Liver (tissue), 9 donors: ENCODE results near the gene CELF2. TPM values are rescaled to one million over a fixed set of nuclear protein-coding genes. Genes with fewer than 3 reads are reported as not detected.

Experiments used
- DNase-seq: peaks from one replicate; pipeline ENCODE4 v3.0.0-alpha.2; 2017; ENCODE audit warnings: low spot score
- H3K27ac ChIP-seq, 2 donors: one replicate each; pipeline ENCODE4 v1.7.0; 2013; ENCODE audit warnings: inconsistent platforms in 2 of 2, low read length in 2 of 2, control low read depth in 1 of 2, low read depth in 1 of 2, mild to moderate bottlenecking in 1 of 2
- H3K27me3 ChIP-seq, 4 donors: one replicate each; pipeline versions ENCODE4 v1.6.1 to v1.7.0; 2013; ENCODE audit warnings: low read length in 3 of 4, inconsistent platforms in 1 of 4, mild to moderate bottlenecking in 1 of 4, moderate library complexity in 1 of 4; ENCODE audit not compliant: control insufficient read depth in 4 of 4, insufficient read depth in 4 of 4
- H3K36me3 ChIP-seq, 4 donors: one replicate each; pipeline versions ENCODE4 v1.6.1 to v1.7.0; 2013; ENCODE audit warnings: low read length in 3 of 4, mild to moderate bottlenecking in 3 of 4, low read depth in 1 of 4, moderate library complexity in 1 of 4; ENCODE audit not compliant: control insufficient read depth in 4 of 4, insufficient read depth in 3 of 4
- H3K4me1 ChIP-seq, 4 donors: one replicate each; pipeline versions ENCODE4 v1.6.1 to v1.7.0; 2013; ENCODE audit warnings: low read length in 3 of 4, mild to moderate bottlenecking in 3 of 4, moderate library complexity in 1 of 4; ENCODE audit not compliant: control insufficient read depth in 4 of 4, insufficient read depth in 4 of 4
- H3K4me3 ChIP-seq, 3 donors: one replicate each; pipeline versions ENCODE4 v1.6.1 to v1.7.0; 2013; ENCODE audit warnings: low read length in 3 of 3, control low read depth in 1 of 3, low read depth in 1 of 3, mild to moderate bottlenecking in 1 of 3
- H3K9ac ChIP-seq, 2 donors: one replicate each; pipeline ENCODE4 v1.7.0; 2013; ENCODE audit warnings: low read length in 2 of 2, mild to moderate bottlenecking in 2 of 2, moderate library complexity in 2 of 2, control low read depth in 1 of 2, low read depth in 1 of 2
- H3K9me3 ChIP-seq, 4 donors: one replicate each; pipeline versions ENCODE4 v1.6.1 to v1.7.0; 2013; ENCODE audit warnings: low read length in 3 of 4; ENCODE audit not compliant: control insufficient read depth in 4 of 4
- EGR1 ChIP-seq, 2 donors: IDR thresholded peaks; 2 replicates each; pipeline ENCODE4 v1.6.1; 2016 to 2018; ENCODE audit warnings: antibody characterized with exemption in 2 of 2, low read depth in 2 of 2
- FOXA1 ChIP-seq: IDR thresholded peaks from 2 replicates; pipeline ENCODE4 v1.6.1; 2016; ENCODE audit warnings: antibody characterized with exemption
- FOXA2 ChIP-seq: IDR thresholded peaks from 2 replicates; pipeline ENCODE4 v1.6.1; 2016; ENCODE audit warnings: antibody characterized with exemption
- GABPA ChIP-seq, 2 donors: IDR thresholded peaks in 1 of 2; conservative IDR thresholded peaks in 1 of 2; 2 replicates each; pipeline ENCODE4 v1.6.1; 2016; ENCODE audit warnings: antibody characterized with exemption in 2 of 2, mild to moderate bottlenecking in 1 of 2, moderate library complexity in 1 of 2
- HNF4A ChIP-seq, 2 donors: conservative IDR thresholded peaks; 2 replicates each; pipeline ENCODE4 v1.6.1; 2016; ENCODE audit warnings: antibody characterized with exemption in 2 of 2, mild to moderate bottlenecking in 2 of 2
- HNF4G ChIP-seq: IDR thresholded peaks from 2 replicates; pipeline ENCODE4 v1.6.1; 2016; ENCODE audit warnings: antibody characterized with exemption
- JUND ChIP-seq, 2 donors: IDR thresholded peaks; 2 replicates each; pipeline ENCODE4 v1.6.1; 2016; ENCODE audit warnings: antibody characterized with exemption in 2 of 2
- NR2F2 ChIP-seq: IDR thresholded peaks from 2 replicates; pipeline ENCODE4 v1.6.1; 2016; ENCODE audit warnings: antibody characterized with exemption
- RAD21 ChIP-seq, 2 donors: IDR thresholded peaks; 2 replicates each; pipeline ENCODE4 v1.6.1; 2016; ENCODE audit warnings: antibody characterized with exemption in 2 of 2, mild to moderate bottlenecking in 2 of 2
- RXRA ChIP-seq, 2 donors: IDR thresholded peaks; 2 replicates each; pipeline ENCODE4 v1.6.1; 2017 to 2018; ENCODE audit warnings: antibody characterized with exemption in 2 of 2, mild to moderate bottlenecking in 1 of 2
- SP1 ChIP-seq: IDR thresholded peaks from 2 replicates; pipeline ENCODE4 v1.6.1; 2018; ENCODE audit warnings: antibody characterized with exemption, mild to moderate bottlenecking
- TAF1 ChIP-seq: conservative IDR thresholded peaks from 2 replicates; pipeline ENCODE4 v1.6.1; 2016; ENCODE audit warnings: antibody characterized with exemption, mild to moderate bottlenecking
- YY1 ChIP-seq: IDR thresholded peaks from 2 replicates; pipeline ENCODE4 v1.6.1; 2016; ENCODE audit warnings: antibody characterized with exemption, mild to moderate bottlenecking
- WGBS: extraction: QIAGEN DNeasy Blood & Tissue Kit; methylation state at CpG from one replicate; pipeline ENCODE4 v1.1.7; 2013; 5-methylcytosine and 5-hydroxymethylcytosine counted together
- polyA plus RNA-seq, 2 donors: library from polyadenylated mRNA; stranded (reverse) in 1 of 2; unstranded in 1 of 2; fragments of 200-250 nt in 1 of 2; fragments of >200 nt in 1 of 2; fragmentation: Nextera tagmentation in 1 of 2; extraction: Ambion mirVana in 1 of 2; gene quantifications; one replicate each; pipeline versions ENCODE4 v1.2.1 to v1.2.3, GENCODE V29; 2013 to 2015
- total RNA-seq, 2 donors: library from RNA; depleted of rRNA; stranded (reverse); fragments of >200 nt; gene quantifications; one replicate each; pipeline ENCODE4 v1.2.3, GENCODE V29; 2014
- TF ChIP-seq, protein P1 (sequence below): IDR thresholded peaks from 2 replicates; pipeline ENCODE4 v1.6.1; 2016; ENCODE audit warnings: antibody characterized with exemption, mild to moderate bottlenecking
- TF ChIP-seq, protein P2 (sequence below): IDR thresholded peaks from 2 replicates; pipeline ENCODE4 v1.6.1; 2016; ENCODE audit warnings: antibody characterized with exemption
- TF ChIP-seq, protein P3 (sequence below): fragments of 150-350 bp; IDR thresholded peaks from 2 replicates; pipeline ENCODE4 v1.5.1; 2017; ENCODE audit warnings: improper control_type of control experiment, low read depth, low read length; ENCODE audit not compliant: missing input control
- TF ChIP-seq, protein P4 (sequence below): IDR thresholded peaks from 2 replicates; pipeline ENCODE4 v1.6.1; 2016; ENCODE audit warnings: antibody characterized with exemption
- TF ChIP-seq, protein P5 (sequence below): IDR thresholded peaks from 2 replicates; pipeline ENCODE4 v1.6.1; 2016; ENCODE audit warnings: antibody characterized with exemption
- donor health status: healthy.
- donor health status: healthy.
- donor health status: healthy.
- donor health status: healthy.
- donor health status: healthy.

CELF2 gene
- total and polyA plus RNA-seq, 4 donors: 1.4 to 8.5 (median 5.6) TPM

DNA sequence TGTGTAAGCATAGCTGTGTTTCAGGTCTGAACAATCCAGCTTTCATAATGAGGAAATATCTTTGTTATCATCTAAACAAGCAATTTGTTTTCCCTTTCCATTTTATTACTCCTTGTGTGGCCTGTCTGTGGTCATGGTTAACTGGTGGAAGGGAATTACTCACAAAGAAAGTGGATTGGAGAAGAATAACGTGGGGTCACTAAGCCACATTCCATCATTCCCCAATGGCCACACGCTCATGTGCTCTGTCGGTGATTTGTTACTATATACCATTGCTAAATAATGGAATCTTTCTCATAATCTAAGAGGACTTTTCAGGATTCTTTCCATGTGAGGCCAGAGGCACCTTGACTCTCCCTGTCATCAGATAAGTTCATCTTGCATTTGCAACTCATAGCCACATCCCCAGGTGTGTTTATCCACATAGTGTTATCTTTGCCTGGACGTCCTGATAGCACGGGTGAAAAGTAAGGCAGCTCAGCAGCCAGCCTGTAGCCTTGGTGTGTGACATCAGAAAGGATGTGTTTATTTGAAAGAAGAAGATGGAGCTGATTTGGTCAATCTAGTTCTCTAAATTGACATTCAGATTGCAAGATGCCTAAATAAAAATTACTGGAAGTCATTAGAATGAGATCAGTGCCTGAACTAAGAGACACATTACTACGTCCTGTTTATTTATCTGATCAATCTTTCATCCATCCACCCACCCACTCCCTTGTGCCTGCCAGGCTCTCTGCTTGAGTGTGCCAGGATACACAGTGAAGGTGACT lies 128.9 kb downstream of the CELF2 start (continued):
- TF ChIP-seq, protein P1, sequence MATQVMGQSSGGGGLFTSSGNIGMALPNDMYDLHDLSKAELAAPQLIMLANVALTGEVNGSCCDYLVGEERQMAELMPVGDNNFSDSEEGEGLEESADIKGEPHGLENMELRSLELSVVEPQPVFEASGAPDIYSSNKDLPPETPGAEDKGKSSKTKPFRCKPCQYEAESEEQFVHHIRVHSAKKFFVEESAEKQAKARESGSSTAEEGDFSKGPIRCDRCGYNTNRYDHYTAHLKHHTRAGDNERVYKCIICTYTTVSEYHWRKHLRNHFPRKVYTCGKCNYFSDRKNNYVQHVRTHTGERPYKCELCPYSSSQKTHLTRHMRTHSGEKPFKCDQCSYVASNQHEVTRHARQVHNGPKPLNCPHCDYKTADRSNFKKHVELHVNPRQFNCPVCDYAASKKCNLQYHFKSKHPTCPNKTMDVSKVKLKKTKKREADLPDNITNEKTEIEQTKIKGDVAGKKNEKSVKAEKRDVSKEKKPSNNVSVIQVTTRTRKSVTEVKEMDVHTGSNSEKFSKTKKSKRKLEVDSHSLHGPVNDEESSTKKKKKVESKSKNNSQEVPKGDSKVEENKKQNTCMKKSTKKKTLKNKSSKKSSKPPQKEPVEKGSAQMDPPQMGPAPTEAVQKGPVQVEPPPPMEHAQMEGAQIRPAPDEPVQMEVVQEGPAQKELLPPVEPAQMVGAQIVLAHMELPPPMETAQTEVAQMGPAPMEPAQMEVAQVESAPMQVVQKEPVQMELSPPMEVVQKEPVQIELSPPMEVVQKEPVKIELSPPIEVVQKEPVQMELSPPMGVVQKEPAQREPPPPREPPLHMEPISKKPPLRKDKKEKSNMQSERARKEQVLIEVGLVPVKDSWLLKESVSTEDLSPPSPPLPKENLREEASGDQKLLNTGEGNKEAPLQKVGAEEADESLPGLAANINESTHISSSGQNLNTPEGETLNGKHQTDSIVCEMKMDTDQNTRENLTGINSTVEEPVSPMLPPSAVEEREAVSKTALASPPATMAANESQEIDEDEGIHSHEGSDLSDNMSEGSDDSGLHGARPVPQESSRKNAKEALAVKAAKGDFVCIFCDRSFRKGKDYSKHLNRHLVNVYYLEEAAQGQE: no peak
- TF ChIP-seq, protein P2, sequence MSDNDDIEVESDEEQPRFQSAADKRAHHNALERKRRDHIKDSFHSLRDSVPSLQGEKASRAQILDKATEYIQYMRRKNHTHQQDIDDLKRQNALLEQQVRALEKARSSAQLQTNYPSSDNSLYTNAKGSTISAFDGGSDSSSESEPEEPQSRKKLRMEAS: no peak
- TF ChIP-seq RXRA (IDR thresholded peaks at IDR 0.05) (no peak), TAF1 (no peak), FOXA1 (no peak)

DNA sequence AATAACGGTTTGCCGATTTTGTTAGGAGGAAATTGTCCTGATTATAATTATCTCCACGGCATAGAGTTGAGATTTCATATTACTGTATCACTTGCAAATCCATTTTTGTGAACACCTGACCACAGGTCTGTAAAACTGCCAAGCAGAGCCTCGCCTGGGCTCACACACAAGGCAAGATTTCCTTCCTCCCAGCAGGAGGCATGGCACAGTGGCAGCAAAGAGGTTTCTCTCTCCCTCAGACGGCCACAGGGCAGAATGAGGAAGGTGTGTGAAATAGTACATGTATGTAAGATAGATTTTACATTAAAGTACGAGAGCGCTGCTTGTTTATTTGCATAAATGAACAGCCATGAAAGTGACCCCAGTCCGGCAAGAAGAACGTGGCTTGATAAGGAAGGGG lies 130.1 kb downstream of the CELF2 start:
- DNase-seq: no peak
- Histone ChIP-seq H3K9ac (no peak overlapping the region), H3K27me3 (no peaks in the 10 kb centered on the region), H3K4me1 (peaks cover 0 to 4% (median 0%) of the 10 kb centered on the region in 4 donors), H3K4me3 (no peak overlapping the region), H3K27ac (no peak overlapping the region), H3K36me3 (no peaks in the 10 kb centered on the region), H3K9me3 (no peaks in the 10 kb centered on the region)
- TF ChIP-seq EGR1 (IDR thresholded peaks at IDR 0.05; ENCODE audit: low read depth in 2 of 2): no peak
- TF ChIP-seq TAF1: no peak
- 54% methylated on average over 9 of the region's 9 CpGs for WGBS

DNA sequence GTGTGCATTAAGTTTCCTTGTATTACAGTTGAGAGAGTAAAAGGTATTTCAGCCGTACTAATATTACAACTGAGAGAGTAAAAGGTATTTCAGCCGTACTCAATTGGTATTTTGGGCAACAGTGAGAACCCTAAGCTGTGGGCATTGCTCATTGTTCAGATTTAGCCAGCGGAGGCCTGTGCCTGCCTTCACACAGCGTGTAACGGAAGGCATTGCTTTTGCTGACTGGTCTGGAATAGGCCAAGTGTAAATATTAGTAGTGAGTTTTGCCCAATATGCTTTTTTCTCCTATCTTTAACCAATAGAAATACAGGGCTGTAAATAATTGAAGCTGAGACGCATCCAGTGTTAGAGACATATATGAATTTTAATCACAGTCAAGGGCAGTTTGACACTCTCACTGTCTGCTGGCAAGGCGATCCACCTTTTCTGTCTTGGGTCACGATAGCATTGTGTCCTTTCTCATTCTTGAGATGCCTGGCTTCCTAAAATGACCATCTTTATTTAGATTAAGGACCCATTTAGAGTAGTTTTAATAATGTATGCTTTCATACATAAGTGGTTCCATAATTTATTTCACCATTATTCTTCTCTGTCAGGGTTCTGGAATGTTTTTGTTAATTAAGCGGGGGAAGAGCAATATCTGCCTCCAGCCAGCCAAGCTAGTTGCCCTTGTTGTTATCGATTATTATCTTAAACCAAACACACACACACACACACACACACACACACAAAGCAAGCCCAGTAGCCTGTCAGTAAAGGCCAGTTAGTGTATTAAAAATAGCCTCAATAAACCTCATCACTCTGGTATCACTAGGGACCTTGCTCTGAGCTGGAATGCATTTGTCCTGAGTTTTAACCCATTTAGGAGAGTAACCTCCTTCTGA lies 130.7 kb downstream of the CELF2 start:
- no peak overlapping the region for H3K9ac ChIP-seq
- 76% methylated on average over 10 of the region's 10 CpGs for WGBS
- no peaks in the 10 kb centered on the region for H3K36me3 ChIP-seq
- no peak overlapping the region for H3K4me3 ChIP-seq
- no peaks in the 10 kb centered on the region for H3K9me3 ChIP-seq
- no peak overlapping the region for H3K27ac ChIP-seq
- no peak for DNase-seq
- H3K4me1 ChIP-seq: peaks cover 0 to 4% (median 0%) of the 10 kb centered on the region in 4 donors
- H3K27me3 ChIP-seq: no peaks in the 10 kb centered on the region
- TF ChIP-seq HNF4A (conservative IDR thresholded peaks at IDR 0.05) (no peak), FOXA2 (no peak), JUND (IDR thresholded peaks at IDR 0.05) (no peak), FOXA1 (no peak), GABPA (IDR thresholded peaks at IDR 0.05 in 1 of 2, conservative IDR thresholded peaks at IDR 0.05 in 1 of 2) (no peak), HNF4G (no peak), YY1 (no peak), EGR1 (IDR thresholded peaks at IDR 0.05; ENCODE audit: low read depth in 2 of 2) (no peak), RXRA (IDR thresholded peaks at IDR 0.05) (no peak), SP1 (no peak), NR2F2 (no peak), RAD21 (IDR thresholded peaks at IDR 0.05) (no peak)
- TF ChIP-seq, protein P2: no peak
- TF ChIP-seq, protein P3, sequence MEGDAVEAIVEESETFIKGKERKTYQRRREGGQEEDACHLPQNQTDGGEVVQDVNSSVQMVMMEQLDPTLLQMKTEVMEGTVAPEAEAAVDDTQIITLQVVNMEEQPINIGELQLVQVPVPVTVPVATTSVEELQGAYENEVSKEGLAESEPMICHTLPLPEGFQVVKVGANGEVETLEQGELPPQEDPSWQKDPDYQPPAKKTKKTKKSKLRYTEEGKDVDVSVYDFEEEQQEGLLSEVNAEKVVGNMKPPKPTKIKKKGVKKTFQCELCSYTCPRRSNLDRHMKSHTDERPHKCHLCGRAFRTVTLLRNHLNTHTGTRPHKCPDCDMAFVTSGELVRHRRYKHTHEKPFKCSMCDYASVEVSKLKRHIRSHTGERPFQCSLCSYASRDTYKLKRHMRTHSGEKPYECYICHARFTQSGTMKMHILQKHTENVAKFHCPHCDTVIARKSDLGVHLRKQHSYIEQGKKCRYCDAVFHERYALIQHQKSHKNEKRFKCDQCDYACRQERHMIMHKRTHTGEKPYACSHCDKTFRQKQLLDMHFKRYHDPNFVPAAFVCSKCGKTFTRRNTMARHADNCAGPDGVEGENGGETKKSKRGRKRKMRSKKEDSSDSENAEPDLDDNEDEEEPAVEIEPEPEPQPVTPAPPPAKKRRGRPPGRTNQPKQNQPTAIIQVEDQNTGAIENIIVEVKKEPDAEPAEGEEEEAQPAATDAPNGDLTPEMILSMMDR: no peak
- TF ChIP-seq, protein P4, sequence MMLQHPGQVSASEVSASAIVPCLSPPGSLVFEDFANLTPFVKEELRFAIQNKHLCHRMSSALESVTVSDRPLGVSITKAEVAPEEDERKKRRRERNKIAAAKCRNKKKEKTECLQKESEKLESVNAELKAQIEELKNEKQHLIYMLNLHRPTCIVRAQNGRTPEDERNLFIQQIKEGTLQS: no peak
- TF ChIP-seq, protein P5, sequence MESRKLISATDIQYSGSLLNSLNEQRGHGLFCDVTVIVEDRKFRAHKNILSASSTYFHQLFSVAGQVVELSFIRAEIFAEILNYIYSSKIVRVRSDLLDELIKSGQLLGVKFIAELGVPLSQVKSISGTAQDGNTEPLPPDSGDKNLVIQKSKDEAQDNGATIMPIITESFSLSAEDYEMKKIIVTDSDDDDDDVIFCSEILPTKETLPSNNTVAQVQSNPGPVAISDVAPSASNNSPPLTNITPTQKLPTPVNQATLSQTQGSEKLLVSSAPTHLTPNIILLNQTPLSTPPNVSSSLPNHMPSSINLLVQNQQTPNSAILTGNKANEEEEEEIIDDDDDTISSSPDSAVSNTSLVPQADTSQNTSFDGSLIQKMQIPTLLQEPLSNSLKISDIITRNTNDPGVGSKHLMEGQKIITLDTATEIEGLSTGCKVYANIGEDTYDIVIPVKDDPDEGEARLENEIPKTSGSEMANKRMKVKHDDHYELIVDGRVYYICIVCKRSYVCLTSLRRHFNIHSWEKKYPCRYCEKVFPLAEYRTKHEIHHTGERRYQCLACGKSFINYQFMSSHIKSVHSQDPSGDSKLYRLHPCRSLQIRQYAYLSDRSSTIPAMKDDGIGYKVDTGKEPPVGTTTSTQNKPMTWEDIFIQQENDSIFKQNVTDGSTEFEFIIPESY: no peak
